CD4-positive, alpha-beta T cell (primary cell): ENCODE measurements around the gene TMX2. TPM values are rescaled to one million over a fixed set of nuclear protein-coding genes. Genes with fewer than 3 reads are reported as not detected.

ENCODE experiments used
- ATAC-seq: fragments of 200-7000 bp; cut with Tn5 transposase; one replicate; pipeline ENCODE4 v1.10.0; 2022; ENCODE audit warnings: mild to moderate bottlenecking; ENCODE audit not compliant: poor library complexity
- CTCF ChIA-PET: fragments of 350-600 bp; sonication (Branson Sonifier 250); formaldehyde crosslinking; loops from one replicate; lab custom pipeline; 2021; ENCODE audit warnings: antibody characterized with exemption, inconsistent platforms; lab: Charles Lee
- POLR2A ChIA-PET: fragments of 350-600 bp; sonication (Branson Sonifier 250); formaldehyde crosslinking; loops from one replicate; lab custom pipeline; 2021; ENCODE audit warnings: antibody characterized with exemption, inconsistent platforms; lab: Charles Lee
- DNase-seq, 14 experiments: peaks; one replicate each; pipeline ENCODE4 v3.0.0-alpha.2; 2013 to 2020; ENCODE audit warnings: mixed read lengths in 2 of 14
- H3K27ac ChIP-seq, 2 donors: one replicate each; pipeline versions ENCODE4 v1.5.1 to v1.7.0; 2013; ENCODE audit warnings: low read length in 2 of 2, low read depth in 1 of 2, mild to moderate bottlenecking in 1 of 2
- H3K27me3 ChIP-seq, 2 experiments: 1 replicate in 1 of 2; 2 replicates in 1 of 2; pipeline versions ENCODE4 v1.6.1 to v1.7.0; 2013; ENCODE audit warnings: low read length in 2 of 2, control low read depth in 1 of 2, mild to moderate bottlenecking in 1 of 2, moderate library complexity in 1 of 2; ENCODE audit not compliant: insufficient read depth in 2 of 2, control insufficient read depth in 1 of 2
- H3K36me3 ChIP-seq: one replicate; pipeline ENCODE4 v1.6.1; 2013; ENCODE audit warnings: low read length, control low read depth; ENCODE audit not compliant: insufficient read depth
- H3K4me1 ChIP-seq: one replicate; pipeline ENCODE4 v1.6.1; 2013; ENCODE audit warnings: low read length, control low read depth; ENCODE audit not compliant: insufficient read depth
- H3K4me3 ChIP-seq: one replicate; pipeline ENCODE4 v1.5.1; 2013; ENCODE audit warnings: mild to moderate bottlenecking, low read length, moderate library complexity
- H3K9me3 ChIP-seq, 2 experiments: 1 replicate in 1 of 2; 2 replicates in 1 of 2; pipeline versions ENCODE4 v1.6.1 to v1.7.0; 2013; ENCODE audit warnings: low read length in 2 of 2, mild to moderate bottlenecking in 2 of 2, control low read depth in 1 of 2, moderate library complexity in 1 of 2; ENCODE audit not compliant: control insufficient read depth in 1 of 2, insufficient read depth in 1 of 2
- H3K27ac Mint-ChIP-seq: one replicate; pipeline ENCODE4 v1.8.0; 2020; ENCODE audit warnings: mixed read lengths
- H3K27me3 Mint-ChIP-seq: one replicate; pipeline ENCODE4 v1.8.0; 2021; ENCODE audit warnings: mixed read lengths
- H3K36me3 Mint-ChIP-seq: one replicate; pipeline ENCODE4 v1.8.0; 2021; ENCODE audit warnings: low read depth, mixed read lengths
- H3K4me1 Mint-ChIP-seq: one replicate; pipeline ENCODE4 v1.8.0; 2021; ENCODE audit warnings: low read depth, mixed read lengths
- H3K4me3 Mint-ChIP-seq: one replicate; pipeline ENCODE4 v1.8.0; 2020; ENCODE audit warnings: mild to moderate bottlenecking, mixed read lengths
- H3K9me3 Mint-ChIP-seq: one replicate; pipeline ENCODE4 v1.8.0; 2020; ENCODE audit warnings: mixed read lengths
- CTCF ChIP-seq: fragments of 200-600 bp; IDR thresholded peaks from one replicate; pipeline ENCODE4 v1.8.0; 2022; ENCODE audit warnings: antibody characterized with exemption, mild to moderate bottlenecking
- intact Hi-C, 2 experiments: fragments of 100-400 bp; cut with DNase I in 1 of 2; cut with micrococcal nuclease in 1 of 2; formaldehyde crosslinking; loops; one replicate each; pipeline versions ENCODE4 v1.15.1 to v1.9.0; 2023 to 2025; cut with DNase I, micrococcal nuclease
- total RNA-seq, 174 experiments: library from RNA in 2 of 174; stranded (reverse) in 2 of 174; gene quantifications; one replicate each; pipeline ENCODE4 v1.2.3 and lab custom pipeline; 2021 to 2026

The TMX2 gene
- total RNA-seq, 2 experiments from 2014 or later, result 30.0 to 30.5 TPM

- no peaks in the 10 kb centered on the region for H3K27me3 ChIP-seq
- H3K4me1 ChIP-seq, result peaks cover 12% of the 10 kb centered on the region
- intact Hi-C loops, result no loop called here
- CTCF ChIA-PET, result no interaction called here
- no peak for TF ChIP-seq CTCF
- peaks cover 1% of the 10 kb centered on the region for H3K36me3 Mint-ChIP-seq
- no peaks in the 10 kb centered on the region for H3K36me3 ChIP-seq
- POLR2A ChIA-PET, result no interaction called here
- no peak overlapping the region for H3K27ac ChIP-seq
- no peak overlapping the region for H3K4me3 Mint-ChIP-seq
- no peak for DNase-seq
- H3K9me3 Mint-ChIP-seq, result no peaks in the 10 kb centered on the region
- H3K4me1 Mint-ChIP-seq, result peaks cover 14% of the 10 kb centered on the region
- H3K4me3 ChIP-seq, result no peak overlapping the region
- ATAC-seq, result no peak
- peak overlapping the region; percentile 18 for H3K27ac Mint-ChIP-seq
- H3K9me3 ChIP-seq, result no peaks in the 10 kb centered on the region
- H3K27me3 Mint-ChIP-seq, result no peaks in the 10 kb centered on the region
Measured at GRCh38 chr11:57787006-57787604, 74.7 kb downstream of the TMX2 start.

DNA sequence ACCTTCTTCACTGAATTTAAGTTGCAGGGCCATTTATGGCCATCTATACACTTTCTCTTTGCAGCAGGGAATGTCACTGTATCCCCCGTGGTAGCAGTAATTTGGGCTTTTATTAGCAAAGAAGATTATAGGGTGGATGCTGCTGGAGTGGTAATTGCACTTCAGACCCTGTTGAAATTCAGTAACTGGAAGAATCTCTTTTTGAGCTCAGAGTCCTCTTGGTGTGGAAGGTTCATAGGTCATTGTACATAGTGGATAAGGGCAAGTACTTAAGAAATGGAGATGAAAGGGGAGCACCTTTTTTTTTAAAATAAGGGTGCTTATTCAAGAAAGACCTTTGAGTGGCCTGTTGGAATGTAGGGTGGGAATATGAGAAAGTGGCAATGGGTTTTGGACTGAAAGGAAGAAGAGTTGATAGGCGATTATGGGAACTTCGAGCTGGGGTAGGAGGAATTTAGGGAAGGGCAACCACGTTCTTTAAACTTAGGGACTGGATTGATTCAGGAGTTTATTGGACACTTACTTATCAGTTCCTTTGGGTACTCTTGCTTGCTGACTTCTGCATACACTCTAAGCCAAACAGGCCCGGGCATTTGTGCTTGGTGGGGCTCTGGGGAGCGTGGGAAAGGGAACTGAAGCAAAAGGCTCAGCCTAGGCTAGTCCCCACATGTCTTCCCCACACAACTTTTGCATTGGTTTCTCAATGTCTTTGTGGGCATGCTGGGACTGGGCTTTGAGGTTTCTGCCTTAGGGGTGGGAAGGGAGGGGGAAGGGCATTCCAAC, 75.7 kb downstream of the TMX2 start:
- H3K27me3 ChIP-seq, result no peaks in the 10 kb centered on the region
- H3K27me3 Mint-ChIP-seq, result no peaks in the 10 kb centered on the region
- H3K27ac ChIP-seq, result no peak overlapping the region
- peaks cover 22% of the 10 kb centered on the region for H3K4me1 ChIP-seq
- ATAC-seq (no peak), DNase-seq (peak in 2 of 14 experiments; percentile 18 to 19)
- no peak overlapping the region for H3K4me3 ChIP-seq
- H3K36me3 Mint-ChIP-seq, result peaks cover 5% of the 10 kb centered on the region
- H3K27ac Mint-ChIP-seq, result peak overlapping the region; percentile 11
- POLR2A ChIA-PET, result interaction anchor here (1.1 kb wide), 1 partner anchor 46 kb away, joined by 4 read pairs; the partner anchor contains the start of gene SELENOH
- no peaks in the 10 kb centered on the region for H3K36me3 ChIP-seq
- no peak for TF ChIP-seq CTCF
- intact Hi-C loops, result no loop called here
- CTCF ChIA-PET, result interaction anchor here (2.4 kb wide), 1 partner anchor 13 kb away, joined by 11 read pairs; no protein-coding TSS in a partner anchor
- no peaks in the 10 kb centered on the region for H3K9me3 ChIP-seq
- peaks cover 23% of the 10 kb centered on the region for H3K4me1 Mint-ChIP-seq
- H3K9me3 Mint-ChIP-seq, result no peaks in the 10 kb centered on the region
- H3K4me3 Mint-ChIP-seq, result no peak overlapping the region

DNA sequence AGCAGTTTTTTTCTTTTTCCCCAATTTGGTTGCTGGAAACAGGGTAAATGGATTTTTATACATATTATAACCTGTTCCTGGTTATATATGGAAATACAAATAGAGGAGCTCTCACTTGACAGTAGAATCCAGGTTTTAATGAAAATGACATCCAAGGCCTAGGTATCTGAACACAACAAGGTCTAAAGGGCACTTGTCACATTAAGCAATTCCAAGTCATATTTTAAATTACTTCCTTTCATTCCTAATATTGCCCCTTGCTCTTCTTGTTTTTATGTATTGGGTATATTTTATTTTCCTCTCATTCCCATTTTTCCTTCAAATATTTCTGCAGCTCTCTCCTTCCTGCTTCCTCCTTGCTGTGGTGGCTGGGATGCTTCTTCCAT, 76.3 kb downstream of the TMX2 start:
- no peak overlapping the region for H3K27ac ChIP-seq
- H3K36me3 ChIP-seq, result no peaks in the 10 kb centered on the region
- CTCF ChIA-PET, result interaction anchor here (2.4 kb wide), 1 partner anchor 12 kb away, joined by 11 read pairs; no protein-coding TSS in a partner anchor
- Mint-ChIP-seq H3K27ac (no peak overlapping the region), H3K9me3 (no peaks in the 10 kb centered on the region), H3K27me3 (no peaks in the 10 kb centered on the region), H3K36me3 (peaks cover 5% of the 10 kb centered on the region), H3K4me1 (peaks cover 28% of the 10 kb centered on the region), H3K4me3 (no peak overlapping the region)
- no peak for TF ChIP-seq CTCF
- H3K9me3 ChIP-seq, result no peaks in the 10 kb centered on the region
- peaks cover 28% of the 10 kb centered on the region for H3K4me1 ChIP-seq
- POLR2A ChIA-PET, result interaction anchor here (1.1 kb wide), 1 partner anchor 47 kb away, joined by 4 read pairs; the partner anchor contains the start of gene SELENOH
- H3K27me3 ChIP-seq, result no peaks in the 10 kb centered on the region
- no peak for DNase-seq
- intact Hi-C loops, result no loop called here
- H3K4me3 ChIP-seq, result no peak overlapping the region
- ATAC-seq, result no peak

Other genes with a start within 250 kb of the TMX2 start
- 1 to 10 TPM; 3.1 to 4.2 TPM for gene SLC43A1, start 196.9 kb upstream of the TMX2 start, total RNA-seq
- 10 to 100 TPM; 28.0 TPM for gene TIMM10, start 181.8 kb upstream of the TMX2 start, total RNA-seq
- gene SMTNL1, start 175.0 kb upstream of the TMX2 start, total RNA-seq, result not detected
- 10 to 100 TPM; 35.0 to 36.2 TPM for gene UBE2L6, start 144.9 kb upstream of the TMX2 start, total RNA-seq
- gene SERPING1, start 114.9 kb upstream of the TMX2 start, total RNA-seq, result under 1 TPM in 1 of 2 experiments, not detected in 1; 0.53 TPM
- gene YPEL4, start 62.7 kb upstream of the TMX2 start, total RNA-seq, result 1 to 10 TPM; 5.6 to 7.3 TPM
- 10 to 100 TPM; 21.8 to 24.2 TPM for gene CLP1, start 54.8 kb upstream of the TMX2 start, total RNA-seq
- gene ZDHHC5, start 44.5 kb upstream of the TMX2 start, total RNA-seq, result 10 to 100 TPM; 59.7 to 61.1 TPM
- gene MED19, start 378 bp upstream of the TMX2 start, total RNA-seq, result 10 to 100 TPM; 13.7 to 14.9 TPM
- 10 to 100 TPM; 48.0 to 48.5 TPM for gene SELENOH, start 28.9 kb downstream of the TMX2 start, total RNA-seq
- gene BTBD18, start 39.2 kb downstream of the TMX2 start, total RNA-seq, result not detected
- gene CTNND1, start 49.2 kb downstream of the TMX2 start, total RNA-seq, result 10 to 100 TPM; 12.4 to 12.5 TPM